H1 (cell line): ENCODE results near the gene KLHDC8B. TPM values are rescaled to one million over a fixed set of nuclear protein-coding genes. Genes with fewer than 3 reads are reported as not detected.

Source experiments
- CTCF ChIA-PET: fragments of 300-600 bp; sonication (Branson Sonifier 250); formaldehyde crosslinking; loops from one replicate; lab custom pipeline; 2021; ENCODE audit not compliant: partially characterized antibody; lab: Charles Lee
- POLR2A ChIA-PET: fragments of 300-600 bp; sonication (Branson Sonifier 250); formaldehyde crosslinking; loops from one replicate; lab custom pipeline; 2021; ENCODE audit warnings: inconsistent platforms; ENCODE audit not compliant: partially characterized antibody; lab: Charles Lee
- DNase-seq, 2 experiments: peaks; one replicate each; pipeline versions ENCODE4 v3.0.0 to v3.0.0-alpha.2; 2010 to 2022; ENCODE audit warnings: low spot score in 2 of 2, low read depth in 1 of 2, mixed read lengths in 1 of 2
- FAIRE-seq: peaks from 2 replicates; lab custom pipeline; 2011; peaks lifted over from hg19 to GRCh38; lab: Jason Lieb, UNC
- H2AFZ ChIP-seq: 2 replicates; pipeline ENCODE4 v1.8.1; 2012; ENCODE audit warnings: low read length, inconsistent platforms
- H2AK5ac ChIP-seq: 2 replicates; pipeline ENCODE4 v1.6.1; 2013; ENCODE audit warnings: low read depth, low read length
- H2BK120ac ChIP-seq: replicated peaks from 2 replicates; pipeline ENCODE3; 2013; ENCODE audit warnings: low read depth, low read length, inconsistent platforms
- H2BK12ac ChIP-seq: 2 replicates; pipeline ENCODE4 v1.6.1; 2013; ENCODE audit warnings: low read depth, low read length
- H2BK15ac ChIP-seq: 2 replicates; pipeline ENCODE4 v1.6.1; 2013; ENCODE audit warnings: low read length
- H2BK20ac ChIP-seq: 2 replicates; pipeline ENCODE4 v1.6.1; 2013; ENCODE audit warnings: low read length
- H2BK5ac ChIP-seq: 2 replicates; pipeline ENCODE4 v1.6.1; 2013; ENCODE audit warnings: low read depth, low read length
- H3K14ac ChIP-seq: 2 replicates; pipeline ENCODE4 v1.6.1; 2013; ENCODE audit warnings: inconsistent platforms; ENCODE audit not compliant: insufficient read length
- H3K18ac ChIP-seq: 2 replicates; pipeline ENCODE4 v1.6.1; 2013; ENCODE audit warnings: low read length; ENCODE audit errors: extremely low read depth
- H3K23ac ChIP-seq: 2 replicates; pipeline ENCODE4 v1.6.1; 2013; ENCODE audit warnings: inconsistent platforms; ENCODE audit not compliant: insufficient read length
- H3K23me2 ChIP-seq: 2 replicates; pipeline ENCODE4 v1.6.1; 2013; ENCODE audit warnings: low read depth, low read length
- H3K27ac ChIP-seq: 2 replicates; pipeline ENCODE4 v1.6.1; 2011; ENCODE audit warnings: low read depth, low read length, inconsistent platforms
- H3K27me3 ChIP-seq, 4 experiments: replicated peaks in 1 of 4; 1 replicate in 1 of 4; 2 replicates in 3 of 4; pipeline versions ENCODE4 v1.6.1 to v1.8.1; 2011 to 2013; ENCODE audit warnings: low read length in 3 of 4, mild to moderate bottlenecking in 3 of 4, inconsistent platforms in 2 of 4, mixed read lengths in 2 of 4, moderate library complexity in 1 of 4; ENCODE audit not compliant: control insufficient read depth in 3 of 4, insufficient read depth in 3 of 4; ENCODE audit errors: extremely low read depth in 1 of 4
- H3K36me3 ChIP-seq, 4 experiments: 2 replicates each; pipeline versions ENCODE4 v1.6.1 to v1.8.1; 2011 to 2013; ENCODE audit warnings: mild to moderate bottlenecking in 4 of 4, low read length in 3 of 4, moderate library complexity in 2 of 4, control low read depth in 1 of 4, inconsistent platforms in 1 of 4; ENCODE audit not compliant: insufficient read depth in 4 of 4, control insufficient read depth in 2 of 4
- H3K4ac ChIP-seq: replicated peaks from 2 replicates; pipeline ENCODE3; 2013; ENCODE audit warnings: low read length, low read depth, mixed read lengths, inconsistent platforms; ENCODE audit not compliant: insufficient read length
- H3K4me1 ChIP-seq, 4 experiments: replicated peaks in 1 of 4; 1 replicate in 1 of 4; 2 replicates in 3 of 4; pipeline versions ENCODE4 v1.6.1 to v1.8.1; 2011 to 2013; ENCODE audit warnings: low read length in 3 of 4, inconsistent platforms in 2 of 4, mixed read lengths in 1 of 4; ENCODE audit not compliant: insufficient read depth in 4 of 4, control insufficient read depth in 3 of 4
- H3K4me2 ChIP-seq, 2 experiments: 2 replicates each; pipeline versions ENCODE4 v1.6.1 to v1.8.1; 2011 to 2013; ENCODE audit warnings: low read depth in 2 of 2, low read length in 2 of 2, control low read depth in 1 of 2, inconsistent platforms in 1 of 2, mild to moderate bottlenecking in 1 of 2; ENCODE audit not compliant: insufficient read depth in 1 of 2
- H3K4me3 ChIP-seq, 4 experiments: fragments of 200-600, 300-600 bp in 1 of 4; sonication (generic), shearing (Covaris generic), sonication (Bioruptor Twin) in 1 of 4; 2 replicates each; pipeline versions ENCODE4 v1.5.1 to v1.8.1; 2011 to 2016; ENCODE audit warnings: low read length in 4 of 4, low read depth in 3 of 4, control low read depth in 2 of 4, inconsistent platforms in 2 of 4, mild to moderate bottlenecking in 2 of 4, mixed read lengths in 1 of 4, moderate library complexity in 1 of 4; ENCODE audit not compliant: insufficient read depth in 2 of 4; ENCODE audit errors: extremely low read depth in 1 of 4
- H3K56ac ChIP-seq: replicated peaks from 2 replicates; pipeline ENCODE3; 2013; ENCODE audit warnings: low read depth, mild to moderate bottlenecking, mixed read lengths, low read length, inconsistent platforms; ENCODE audit not compliant: insufficient read length
- H3K79me1 ChIP-seq: 2 replicates; pipeline ENCODE4 v1.6.1; 2013; ENCODE audit warnings: low read depth, low read length, control low read depth
- H3K79me2 ChIP-seq, 2 experiments: 2 replicates each; pipeline versions ENCODE4 v1.6.1 to v1.8.1; 2012 to 2013; ENCODE audit warnings: low read length in 2 of 2, mild to moderate bottlenecking in 2 of 2, inconsistent platforms in 1 of 2; ENCODE audit not compliant: insufficient read depth in 2 of 2, control insufficient read depth in 1 of 2
- H3K9ac ChIP-seq, 4 experiments: replicated peaks in 1 of 4; 1 replicate in 1 of 4; 2 replicates in 3 of 4; pipeline versions ENCODE4 v1.6.1 to v1.8.1; 2011 to 2013; ENCODE audit warnings: low read depth in 3 of 4, low read length in 3 of 4, control low read depth in 2 of 4, mild to moderate bottlenecking in 2 of 4, moderate library complexity in 2 of 4, inconsistent platforms in 1 of 4; ENCODE audit errors: extremely low read depth in 1 of 4
- H3K9me3 ChIP-seq, 2 experiments: 2 replicates each; pipeline versions ENCODE4 v1.6.1 to v1.8.1; 2012 to 2013; ENCODE audit warnings: mild to moderate bottlenecking in 2 of 2, moderate library complexity in 2 of 2, control low read depth in 1 of 2, inconsistent platforms in 1 of 2, low read depth in 1 of 2, low read length in 1 of 2, mixed read lengths in 1 of 2; ENCODE audit not compliant: insufficient read depth in 2 of 2
- H4K20me1 ChIP-seq, 2 experiments: replicated peaks in 1 of 2; 2 replicates each; pipeline versions ENCODE3 to v1.8.1; 2011 to 2013; ENCODE audit warnings: inconsistent platforms in 2 of 2, low read length in 2 of 2, mild to moderate bottlenecking in 1 of 2; ENCODE audit not compliant: insufficient read depth in 2 of 2, control insufficient read depth in 1 of 2
- H4K5ac ChIP-seq: 2 replicates; pipeline ENCODE4 v1.6.1; 2013; ENCODE audit warnings: low read length, low read depth, mixed read lengths, inconsistent platforms; ENCODE audit not compliant: insufficient read length
- H4K8ac ChIP-seq: 2 replicates; pipeline ENCODE4 v1.8.0; 2013; ENCODE audit warnings: mild to moderate bottlenecking, moderate library complexity, low read length, inconsistent platforms; ENCODE audit not compliant: insufficient read depth; ENCODE audit errors: extremely low read depth
- H4K91ac ChIP-seq: replicated peaks from 2 replicates; pipeline ENCODE3; 2013; ENCODE audit warnings: low read length, mixed read lengths, inconsistent platforms; ENCODE audit not compliant: insufficient read length
- BRCA1 ChIP-seq: IDR thresholded peaks from 2 replicates; pipeline ENCODE4 v1.6.1; 2012; ENCODE audit warnings: low read depth, low read length, improper control_type of control experiment
- RAD21 ChIP-seq, 2 experiments: IDR thresholded peaks in 1 of 2; conservative IDR thresholded peaks in 1 of 2; 2 replicates each; pipeline ENCODE4 v1.6.1; 2011; ENCODE audit warnings: low read depth in 2 of 2, low read length in 2 of 2, improper control_type of control experiment in 1 of 2, inconsistent platforms in 1 of 2, mild to moderate bottlenecking in 1 of 2, moderate library complexity in 1 of 2
- WGBS, 2 experiments: shearing (Covaris generic) in 1 of 2; methylation state at CpG; one replicate each; pipeline versions ENCODE4 v1.1.6 to v1.1.7; 2013 to 2015; ENCODE audit warnings: low lambda C conversion rate in 2 of 2, mixed read lengths in 2 of 2, inconsistent platforms in 1 of 2, low coverage in 1 of 2, missing lambda C conversion rate in 1 of 2; ENCODE audit not compliant: insufficient replicate concordance in 2 of 2, insufficient coverage in 1 of 2, insufficient read length in 1 of 2; ENCODE audit errors: extremely low coverage in 1 of 2, missing lambda C conversion rate in 1 of 2; 5-methylcytosine and 5-hydroxymethylcytosine counted together
- polyA plus RNA-seq, 7 experiments: library from polyadenylated mRNA; depleted of rRNA in 3 of 7; stranded (reverse) in 5 of 7; unstranded in 2 of 7; fragments of >200 nt in 5 of 7; fragments of 200-250 nt in 2 of 7; gene quantifications; 1 replicate in 5 of 7; 2 replicates in 1 of 7; 4 replicates in 1 of 7; pipeline versions ENCODE4 v1.2.1 to v1.2.3, GENCODE V29; 2011 to 2013; ENCODE audit warnings: missing spikeins in 2 of 7, mixed read lengths in 2 of 7
- total RNA-seq: library from RNA; stranded (reverse); fragmentation: NEBNext Ultra II Directional; extraction: Animal tissue kit (Norgen Biotek cat#: 25700); gene quantifications from 2 replicates; pipeline ENCODE4 v1.2.1, GENCODE V29; 2021
- TF ChIP-seq, protein P1 (sequence below), 3 experiments: IDR thresholded peaks; 1 replicate in 2 of 3; 2 replicates in 1 of 3; pipeline versions ENCODE4 v1.5.1 to v1.6.1; 2011; ENCODE audit warnings: low read length in 3 of 3, mild to moderate bottlenecking in 3 of 3, inconsistent platforms in 2 of 3, low read depth in 1 of 3, moderate library complexity in 1 of 3; ENCODE audit not compliant: insufficient read depth in 1 of 3; ENCODE audit errors: control extremely low read depth in 1 of 3

Gene KLHDC8B
- total and polyA plus RNA-seq, 2 of the 8 experiments (the other 6 are each of a cell fraction or from before 2014, with no cell fraction given), result 15.8 to 21.3 TPM

DNA sequence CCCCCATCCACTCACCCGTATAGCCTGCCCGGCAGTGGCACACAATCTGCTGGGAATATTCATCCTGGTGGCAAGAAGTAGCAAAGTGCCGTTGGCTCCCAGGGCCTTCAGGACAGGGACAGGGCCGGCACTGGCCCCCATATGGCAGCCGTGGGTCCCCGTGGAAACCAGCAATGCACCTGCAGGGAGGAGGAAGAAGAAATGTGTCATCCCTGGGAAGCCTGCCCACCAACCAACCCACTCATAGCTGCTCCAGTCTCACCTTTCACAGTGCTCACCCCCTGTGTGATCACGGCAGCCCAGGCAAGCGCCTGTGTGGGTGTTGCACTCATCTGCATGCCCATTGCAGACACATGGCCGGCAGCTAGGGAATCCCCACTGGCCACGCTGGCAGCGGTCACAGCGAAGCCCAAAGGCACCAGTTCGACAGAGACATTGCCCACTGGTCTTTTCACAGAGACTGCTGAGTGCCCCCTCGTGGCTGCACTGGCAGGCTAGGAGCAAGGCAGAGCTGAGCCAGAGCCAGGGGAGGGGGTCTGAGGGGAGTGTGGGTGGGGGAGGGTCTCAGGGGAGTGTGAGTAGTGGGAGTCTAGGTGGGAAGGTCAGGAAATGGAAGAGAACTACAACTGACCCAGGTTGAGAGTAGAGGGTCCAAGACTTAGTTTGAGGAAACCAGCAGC is 46.3 kb upstream of the KLHDC8B start:
- no peaks in the 10 kb centered on the region; the same call in 1 of the 2 replicates for H3K23me2 ChIP-seq
- 88% methylated on average over 14 of the region's 14 CpGs; no CpG with 5 or more reads in 1 of the 2 experiments for WGBS, 2 experiments
- no peaks in the 10 kb centered on the region for H3K9me3 ChIP-seq
- H2AFZ ChIP-seq, result no peak overlapping the region
- no peak overlapping the region for H3K9ac ChIP-seq
- no peak overlapping the region for H3K14ac ChIP-seq
- H3K4me1 ChIP-seq, result peaks cover 0 to 5% (median 3%) of the 10 kb centered on the region in 4 experiments; a peak in 5 of 7 replicates
- no peak overlapping the region for H2BK12ac ChIP-seq
- no peak overlapping the region for H2BK20ac ChIP-seq
- H2BK15ac ChIP-seq, result no peak overlapping the region
- no peak for FAIRE-seq
- H3K79me1 ChIP-seq, result no peaks in the 10 kb centered on the region
- no peak overlapping the region for H3K18ac ChIP-seq
- H2AK5ac ChIP-seq, result no peak overlapping the region
- H3K79me2 ChIP-seq, result peaks cover 0 to under 1% of the 10 kb centered on the region in 2 experiments; a peak in 1 of 4 replicates
- H4K20me1 ChIP-seq, result peaks cover 0 to 3% of the 10 kb centered on the region in 2 experiments
- no peak overlapping the region for H3K56ac ChIP-seq
- ChIA-PET POLR2A (interaction anchor here (1.2 to 25.5 kb wide), 2 partner anchors 8 to 26 kb away, joined by 4 to 508 read pairs; partner anchors contain the start of genes QARS1 and QRICH1), CTCF (interaction anchor here (0.6 to 3.2 kb wide), 4 partner anchors 16 to 128 kb away, joined by 3 to 14 read pairs (median 6); no protein-coding TSS in a partner anchor)
- H4K91ac ChIP-seq, result no peak overlapping the region
- H2BK120ac ChIP-seq, result no peak overlapping the region
- H3K4ac ChIP-seq, result no peak overlapping the region
- H3K4me3 ChIP-seq, result no peak overlapping the region
- H3K27me3 ChIP-seq, result no peaks in the 10 kb centered on the region
- H4K5ac ChIP-seq, result no peak overlapping the region
- H3K27ac ChIP-seq, result no peak overlapping the region
- TF ChIP-seq, protein P1, sequence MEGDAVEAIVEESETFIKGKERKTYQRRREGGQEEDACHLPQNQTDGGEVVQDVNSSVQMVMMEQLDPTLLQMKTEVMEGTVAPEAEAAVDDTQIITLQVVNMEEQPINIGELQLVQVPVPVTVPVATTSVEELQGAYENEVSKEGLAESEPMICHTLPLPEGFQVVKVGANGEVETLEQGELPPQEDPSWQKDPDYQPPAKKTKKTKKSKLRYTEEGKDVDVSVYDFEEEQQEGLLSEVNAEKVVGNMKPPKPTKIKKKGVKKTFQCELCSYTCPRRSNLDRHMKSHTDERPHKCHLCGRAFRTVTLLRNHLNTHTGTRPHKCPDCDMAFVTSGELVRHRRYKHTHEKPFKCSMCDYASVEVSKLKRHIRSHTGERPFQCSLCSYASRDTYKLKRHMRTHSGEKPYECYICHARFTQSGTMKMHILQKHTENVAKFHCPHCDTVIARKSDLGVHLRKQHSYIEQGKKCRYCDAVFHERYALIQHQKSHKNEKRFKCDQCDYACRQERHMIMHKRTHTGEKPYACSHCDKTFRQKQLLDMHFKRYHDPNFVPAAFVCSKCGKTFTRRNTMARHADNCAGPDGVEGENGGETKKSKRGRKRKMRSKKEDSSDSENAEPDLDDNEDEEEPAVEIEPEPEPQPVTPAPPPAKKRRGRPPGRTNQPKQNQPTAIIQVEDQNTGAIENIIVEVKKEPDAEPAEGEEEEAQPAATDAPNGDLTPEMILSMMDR (IDR thresholded peaks at IDR 0.05; ENCODE audit: control extremely low read depth in 1 of 3, insufficient read depth in 1 of 3, low read depth in 1 of 3, low read length in 3 of 3), result peak in 2 of 3 experiments; percentile 9 to 26; a peak in 2 of 4 replicates
- peak; percentile 17 to 25; a peak in 3 of 4 replicates for TF ChIP-seq RAD21 (IDR thresholded peaks at IDR 0.05 in 1 of 2, conservative IDR thresholded peaks at IDR 0.05 in 1 of 2; ENCODE audit: low read depth in 2 of 2, low read length in 2 of 2)
- no peak for TF ChIP-seq BRCA1
- no peak overlapping the region for H4K8ac ChIP-seq
- no peak overlapping the region for H3K4me2 ChIP-seq
- peak in 1 of 2 experiments; percentile 49 for DNase-seq
- no peak overlapping the region for H3K23ac ChIP-seq
- no peak overlapping the region for H2BK5ac ChIP-seq
- H3K36me3 ChIP-seq, result peaks cover 3 to 25% (median 12%) of the 10 kb centered on the region in 4 experiments; a peak in 7 of 8 replicates
